Measurements from ENCODE around the gene WDR7.
"Not testable (repeated sequence)": the region's sequence is repeated elsewhere in the genome, so short reads cannot be mapped to it uniquely, and the experiment has no call there.

Gene WDR7

GRCh38 chr18:56651771-56652092 is 573 bp downstream of the WDR7 start:
- H3K4me3 ChIP-seq (ENCODE audit: low read depth in 1 of 5, low read length in 5 of 5), result peak overlapping the region; percentile 94 to 98 (median 97)
- peak overlapping the region; percentile 88 for H3K27ac ChIP-seq (ENCODE audit: low read depth, low read length)
- H3K36me3 ChIP-seq (ENCODE audit: control insufficient read depth in 5 of 5, insufficient read depth in 5 of 5, low read length in 5 of 5), result no peaks in the 10 kb centered on the region
- H3K9ac ChIP-seq (ENCODE audit: low read length in 5 of 5), result peak overlapping the region; percentile 71 to 92 (median 86)
- no peaks in the 10 kb centered on the region for H3K9me3 ChIP-seq (ENCODE audit: control insufficient read depth in 5 of 5, low read length in 5 of 5)
- H3K27me3 ChIP-seq (ENCODE audit: control insufficient read depth in 5 of 5, insufficient read depth in 4 of 5, low read length in 5 of 5), result no peaks in the 10 kb centered on the region
- peaks cover 4 to 21% (median 15%) of the 10 kb centered on the region in 5 donors for H3K4me1 ChIP-seq (ENCODE audit: control insufficient read depth in 5 of 5, insufficient read depth in 5 of 5, low read length in 5 of 5)

DNA sequence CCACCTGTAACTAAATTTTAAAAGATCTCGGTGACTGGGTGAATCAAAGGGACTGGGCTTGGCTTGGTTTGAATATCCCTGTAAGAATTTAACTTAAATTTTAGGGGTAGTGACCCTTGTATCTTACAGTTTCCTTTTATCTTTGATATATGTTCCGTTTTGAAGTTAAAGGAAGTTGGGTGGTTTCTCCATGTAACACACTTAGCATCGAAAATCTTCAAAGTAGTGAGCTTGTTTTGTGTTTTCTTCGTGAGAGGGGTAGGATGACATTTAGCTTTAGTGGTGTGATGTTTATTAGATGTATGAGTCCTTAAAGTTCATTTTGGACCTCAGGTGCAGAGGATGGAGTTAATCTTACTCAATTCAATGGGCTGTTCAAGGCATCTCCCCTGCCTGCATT is 1.6 kb downstream of the WDR7 start:
- no peaks in the 10 kb centered on the region for H3K27me3 ChIP-seq (ENCODE audit: control insufficient read depth in 5 of 5, insufficient read depth in 4 of 5, low read length in 5 of 5)
- H3K36me3 ChIP-seq (ENCODE audit: control insufficient read depth in 5 of 5, insufficient read depth in 5 of 5, low read length in 5 of 5), result peaks cover 0 to 3% (median 0%) of the 10 kb centered on the region in 5 donors
- H3K9me3 ChIP-seq (ENCODE audit: control insufficient read depth in 5 of 5, low read length in 5 of 5), result no peaks in the 10 kb centered on the region
- peak overlapping the region in 1 of 5 donors; percentile 43 for H3K9ac ChIP-seq (ENCODE audit: low read length in 5 of 5)
- H3K27ac ChIP-seq (ENCODE audit: low read depth, low read length), result no peak overlapping the region
- peaks cover 4 to 21% (median 15%) of the 10 kb centered on the region in 5 donors for H3K4me1 ChIP-seq (ENCODE audit: control insufficient read depth in 5 of 5, insufficient read depth in 5 of 5, low read length in 5 of 5)
- H3K4me3 ChIP-seq (ENCODE audit: low read depth in 1 of 5, low read length in 5 of 5), result no peak overlapping the region

- not testable (repeated sequence) for H3K27me3 ChIP-seq (ENCODE audit: control insufficient read depth in 5 of 5, insufficient read depth in 4 of 5, low read length in 5 of 5); H3K9ac ChIP-seq (ENCODE audit: low read length in 5 of 5); H3K27ac ChIP-seq (ENCODE audit: low read depth, low read length); H3K4me3 ChIP-seq (ENCODE audit: low read depth in 1 of 5, low read length in 5 of 5); H3K9me3 ChIP-seq (ENCODE audit: control insufficient read depth in 5 of 5, low read length in 5 of 5); H3K36me3 ChIP-seq (ENCODE audit: control insufficient read depth in 5 of 5, insufficient read depth in 5 of 5, low read length in 5 of 5)
- peaks cover 4 to 21% (median 15%) of the 10 kb centered on the region in 5 donors for H3K4me1 ChIP-seq (ENCODE audit: control insufficient read depth in 5 of 5, insufficient read depth in 5 of 5, low read length in 5 of 5)
These were observed 3.1 kb downstream of the WDR7 start for GRCh38 chr18:56654280-56654679.

DNA sequence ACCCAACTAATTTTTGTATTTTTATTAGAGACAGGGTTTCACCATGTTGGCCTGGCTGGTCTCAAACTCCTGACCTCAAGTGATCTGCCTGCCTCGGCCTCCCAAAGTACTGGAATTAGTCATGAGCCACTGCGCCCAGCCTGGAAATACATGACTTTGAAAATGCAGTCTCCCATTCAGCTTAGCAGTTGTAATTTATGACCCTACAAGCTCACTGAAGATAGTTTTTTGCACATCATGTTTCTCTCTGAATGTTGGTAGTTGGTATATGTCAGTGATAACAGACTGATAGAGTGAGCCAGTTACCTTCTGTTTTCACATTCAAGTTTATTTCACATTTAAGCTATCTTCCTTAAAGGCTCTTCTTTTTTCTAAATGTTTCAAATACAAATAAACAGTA is 7.1 kb downstream of the WDR7 start:
- Histone ChIP-seq H3K9ac (ENCODE audit: low read length in 5 of 5) (no peak overlapping the region), H3K4me1 (ENCODE audit: control insufficient read depth in 5 of 5, insufficient read depth in 5 of 5, low read length in 5 of 5) (peaks cover 0 to 4% (median 0%) of the 10 kb centered on the region in 5 donors), H3K4me3 (ENCODE audit: low read depth in 1 of 5, low read length in 5 of 5) (no peak overlapping the region), H3K27me3 (ENCODE audit: control insufficient read depth in 5 of 5, insufficient read depth in 4 of 5, low read length in 5 of 5) (no peaks in the 10 kb centered on the region), H3K36me3 (ENCODE audit: control insufficient read depth in 5 of 5, insufficient read depth in 5 of 5, low read length in 5 of 5) (peaks cover 0 to 3% (median 0%) of the 10 kb centered on the region in 5 donors), H3K27ac (ENCODE audit: low read depth, low read length) (no peak overlapping the region), H3K9me3 (ENCODE audit: control insufficient read depth in 5 of 5, low read length in 5 of 5) (no peaks in the 10 kb centered on the region)

- H3K9ac ChIP-seq (ENCODE audit: low read length in 5 of 5), result no peak overlapping the region
- no peak overlapping the region for H3K27ac ChIP-seq (ENCODE audit: low read depth, low read length)
- no peak overlapping the region for H3K4me3 ChIP-seq (ENCODE audit: low read depth in 1 of 5, low read length in 5 of 5)
- H3K4me1 ChIP-seq (ENCODE audit: control insufficient read depth in 5 of 5, insufficient read depth in 5 of 5, low read length in 5 of 5), result peaks cover 0 to 4% (median 0%) of the 10 kb centered on the region in 5 donors
- peaks cover 0 to 3% (median 0%) of the 10 kb centered on the region in 5 donors for H3K36me3 ChIP-seq (ENCODE audit: control insufficient read depth in 5 of 5, insufficient read depth in 5 of 5, low read length in 5 of 5)
- no peaks in the 10 kb centered on the region for H3K9me3 ChIP-seq (ENCODE audit: control insufficient read depth in 5 of 5, low read length in 5 of 5)
- H3K27me3 ChIP-seq (ENCODE audit: control insufficient read depth in 5 of 5, insufficient read depth in 4 of 5, low read length in 5 of 5), result no peaks in the 10 kb centered on the region
These were observed 8.0 kb downstream of the WDR7 start for GRCh38 chr18:56659111-56659510.

- H3K36me3 ChIP-seq (ENCODE audit: control insufficient read depth in 5 of 5, insufficient read depth in 5 of 5, low read length in 5 of 5), result peaks cover 0 to 3% (median 0%) of the 10 kb centered on the region in 5 donors
- no peak overlapping the region for H3K4me3 ChIP-seq (ENCODE audit: low read depth in 1 of 5, low read length in 5 of 5)
- no peaks in the 10 kb centered on the region for H3K4me1 ChIP-seq (ENCODE audit: control insufficient read depth in 5 of 5, insufficient read depth in 5 of 5, low read length in 5 of 5)
- H3K27ac ChIP-seq (ENCODE audit: low read depth, low read length), result no peak overlapping the region
- H3K9me3 ChIP-seq (ENCODE audit: control insufficient read depth in 5 of 5, low read length in 5 of 5), result no peaks in the 10 kb centered on the region
- no peaks in the 10 kb centered on the region for H3K27me3 ChIP-seq (ENCODE audit: control insufficient read depth in 5 of 5, insufficient read depth in 4 of 5, low read length in 5 of 5)
- H3K9ac ChIP-seq (ENCODE audit: low read length in 5 of 5), result no peak overlapping the region
These were observed 9.5 kb downstream of the WDR7 start for GRCh38 chr18:56660655-56661054.

GRCh38 chr18:56661360-56662062 is 10.4 kb downstream of the WDR7 start:
- Histone ChIP-seq H3K4me1 (ENCODE audit: control insufficient read depth in 5 of 5, insufficient read depth in 5 of 5, low read length in 5 of 5) (no peaks in the 10 kb centered on the region), H3K4me3 (ENCODE audit: low read depth in 1 of 5, low read length in 5 of 5) (no peak overlapping the region), H3K27me3 (ENCODE audit: control insufficient read depth in 5 of 5, insufficient read depth in 4 of 5, low read length in 5 of 5) (no peaks in the 10 kb centered on the region), H3K27ac (ENCODE audit: low read depth, low read length) (no peak overlapping the region), H3K36me3 (ENCODE audit: control insufficient read depth in 5 of 5, insufficient read depth in 5 of 5, low read length in 5 of 5) (peaks cover 0 to 3% (median 0%) of the 10 kb centered on the region in 5 donors), H3K9ac (ENCODE audit: low read length in 5 of 5) (no peak overlapping the region), H3K9me3 (ENCODE audit: control insufficient read depth in 5 of 5, low read length in 5 of 5) (no peaks in the 10 kb centered on the region)

- Histone ChIP-seq H3K27ac (ENCODE audit: low read depth, low read length) (no peak overlapping the region), H3K4me1 (ENCODE audit: control insufficient read depth in 5 of 5, insufficient read depth in 5 of 5, low read length in 5 of 5) (peaks cover 0 to 3% (median 0%) of the 10 kb centered on the region in 5 donors), H3K4me3 (ENCODE audit: low read depth in 1 of 5, low read length in 5 of 5) (no peak overlapping the region), H3K9me3 (ENCODE audit: control insufficient read depth in 5 of 5, low read length in 5 of 5) (no peaks in the 10 kb centered on the region), H3K27me3 (ENCODE audit: control insufficient read depth in 5 of 5, insufficient read depth in 4 of 5, low read length in 5 of 5) (no peaks in the 10 kb centered on the region), H3K36me3 (ENCODE audit: control insufficient read depth in 5 of 5, insufficient read depth in 5 of 5, low read length in 5 of 5) (peaks cover 0 to 3% (median 0%) of the 10 kb centered on the region in 5 donors), H3K9ac (ENCODE audit: low read length in 5 of 5) (no peak overlapping the region)
These were observed 10.9 kb downstream of the WDR7 start for GRCh38 chr18:56662063-56662408.

GRCh38 chr18:56662502-56662901 is 11.3 kb downstream of the WDR7 start:
- Histone ChIP-seq H3K27me3 (ENCODE audit: control insufficient read depth in 5 of 5, insufficient read depth in 4 of 5, low read length in 5 of 5) (no peaks in the 10 kb centered on the region), H3K4me1 (ENCODE audit: control insufficient read depth in 5 of 5, insufficient read depth in 5 of 5, low read length in 5 of 5) (peaks cover 0 to 5% (median 0%) of the 10 kb centered on the region in 5 donors), H3K36me3 (ENCODE audit: control insufficient read depth in 5 of 5, insufficient read depth in 5 of 5, low read length in 5 of 5) (peaks cover 0 to 2% (median 0%) of the 10 kb centered on the region in 5 donors), H3K27ac (ENCODE audit: low read depth, low read length) (no peak overlapping the region), H3K9me3 (ENCODE audit: control insufficient read depth in 5 of 5, low read length in 5 of 5) (no peaks in the 10 kb centered on the region), H3K9ac (ENCODE audit: low read length in 5 of 5) (no peak overlapping the region), H3K4me3 (ENCODE audit: low read depth in 1 of 5, low read length in 5 of 5) (no peak overlapping the region)

DNA sequence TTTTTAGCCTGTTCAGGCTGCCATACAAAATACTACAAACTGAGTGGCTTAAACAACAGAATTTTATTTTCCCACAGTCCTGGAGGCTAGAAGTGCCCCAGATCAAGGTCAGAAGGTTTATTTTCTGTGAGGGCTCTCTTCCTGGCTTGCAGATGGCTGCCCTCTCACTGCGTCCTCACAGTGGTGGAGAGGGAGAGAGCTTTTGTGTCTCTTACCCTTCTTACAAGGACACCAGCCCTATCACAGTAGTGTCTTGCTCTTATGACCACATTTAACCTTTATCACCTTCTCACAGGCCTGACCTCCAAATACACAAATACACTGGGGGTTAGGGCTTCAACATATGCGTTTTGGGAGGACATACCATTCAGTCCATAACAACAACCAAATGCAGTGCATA is 11.7 kb downstream of the WDR7 start:
- Histone ChIP-seq H3K4me3 (ENCODE audit: low read depth in 1 of 5, low read length in 5 of 5) (no peak overlapping the region), H3K4me1 (ENCODE audit: control insufficient read depth in 5 of 5, insufficient read depth in 5 of 5, low read length in 5 of 5) (peaks cover 0 to 5% (median 0%) of the 10 kb centered on the region in 5 donors), H3K9me3 (ENCODE audit: control insufficient read depth in 5 of 5, low read length in 5 of 5) (no peaks in the 10 kb centered on the region), H3K9ac (ENCODE audit: low read length in 5 of 5) (no peak overlapping the region), H3K36me3 (ENCODE audit: control insufficient read depth in 5 of 5, insufficient read depth in 5 of 5, low read length in 5 of 5) (no peaks in the 10 kb centered on the region), H3K27ac (ENCODE audit: low read depth, low read length) (no peak overlapping the region), H3K27me3 (ENCODE audit: control insufficient read depth in 5 of 5, insufficient read depth in 4 of 5, low read length in 5 of 5) (no peaks in the 10 kb centered on the region)
